Measurements from ENCODE around the gene DISC1.

- TF ChIP-seq CTCF (IDR thresholded peaks at IDR 0.05 in 2 of 3, conservative IDR thresholded peaks at IDR 0.05 in 1 of 3; ENCODE audit: borderline replicate concordance in 1 of 3, insufficient read depth in 1 of 3, low read depth in 2 of 3, low read length in 2 of 3) (no peak), POLR2A (IDR thresholded peaks at IDR 0.05; ENCODE audit: borderline replicate concordance, extremely low read depth, insufficient read depth, insufficient read length) (no peak), CEBPB (IDR thresholded peaks at IDR 0.05; ENCODE audit: low read depth) (no peak), EZH2 (IDR thresholded peaks at IDR 0.05) (no peak), POLR2AphosphoS5 (IDR thresholded peaks at IDR 0.05; ENCODE audit: low read depth, low read length) (no peak), JUND (IDR thresholded peaks at IDR 0.05) (no peak), EZH2phosphoT487 (IDR thresholded peaks at IDR 0.05; ENCODE audit: borderline replicate concordance) (no peak), RAD21 (IDR thresholded peaks at IDR 0.05; ENCODE audit: low read depth) (no peak)
Measured at GRCh38 chr1:231667896-231668506, 41.4 kb downstream of the DISC1 start.
